ENCODE measurements around the gene HHIP.

The HHIP gene

DNA sequence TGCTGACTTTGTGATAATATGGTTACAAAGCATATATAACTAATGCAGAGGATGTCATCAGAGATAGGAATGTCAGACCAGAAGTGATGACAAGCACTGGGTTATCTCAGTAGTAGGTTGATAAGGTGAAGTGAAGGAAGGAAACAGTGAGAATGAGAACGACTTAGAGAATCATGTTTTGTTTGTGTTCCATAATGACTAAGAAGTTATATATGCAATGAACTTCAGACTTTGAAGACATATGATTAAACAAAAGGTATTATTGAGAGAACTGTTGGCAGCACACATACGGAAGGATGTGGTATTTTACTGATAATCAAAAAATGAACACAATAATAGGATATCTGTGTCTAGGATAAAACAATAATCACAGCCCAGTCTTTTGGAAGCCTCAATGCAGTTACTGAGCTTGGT, 18.3 kb upstream of the HHIP start:
- DNase-seq (ENCODE audit: extremely low read depth, low read depth), result no peak
- TF ChIP-seq, protein P1, sequence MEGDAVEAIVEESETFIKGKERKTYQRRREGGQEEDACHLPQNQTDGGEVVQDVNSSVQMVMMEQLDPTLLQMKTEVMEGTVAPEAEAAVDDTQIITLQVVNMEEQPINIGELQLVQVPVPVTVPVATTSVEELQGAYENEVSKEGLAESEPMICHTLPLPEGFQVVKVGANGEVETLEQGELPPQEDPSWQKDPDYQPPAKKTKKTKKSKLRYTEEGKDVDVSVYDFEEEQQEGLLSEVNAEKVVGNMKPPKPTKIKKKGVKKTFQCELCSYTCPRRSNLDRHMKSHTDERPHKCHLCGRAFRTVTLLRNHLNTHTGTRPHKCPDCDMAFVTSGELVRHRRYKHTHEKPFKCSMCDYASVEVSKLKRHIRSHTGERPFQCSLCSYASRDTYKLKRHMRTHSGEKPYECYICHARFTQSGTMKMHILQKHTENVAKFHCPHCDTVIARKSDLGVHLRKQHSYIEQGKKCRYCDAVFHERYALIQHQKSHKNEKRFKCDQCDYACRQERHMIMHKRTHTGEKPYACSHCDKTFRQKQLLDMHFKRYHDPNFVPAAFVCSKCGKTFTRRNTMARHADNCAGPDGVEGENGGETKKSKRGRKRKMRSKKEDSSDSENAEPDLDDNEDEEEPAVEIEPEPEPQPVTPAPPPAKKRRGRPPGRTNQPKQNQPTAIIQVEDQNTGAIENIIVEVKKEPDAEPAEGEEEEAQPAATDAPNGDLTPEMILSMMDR (IDR thresholded peaks at IDR 0.05; ENCODE audit: low read depth, low read length, missing control alignments), result no peak
- H3K4me3 ChIP-seq (replicated peaks; ENCODE audit: low read depth, low read length), result no peak overlapping the region

DNA sequence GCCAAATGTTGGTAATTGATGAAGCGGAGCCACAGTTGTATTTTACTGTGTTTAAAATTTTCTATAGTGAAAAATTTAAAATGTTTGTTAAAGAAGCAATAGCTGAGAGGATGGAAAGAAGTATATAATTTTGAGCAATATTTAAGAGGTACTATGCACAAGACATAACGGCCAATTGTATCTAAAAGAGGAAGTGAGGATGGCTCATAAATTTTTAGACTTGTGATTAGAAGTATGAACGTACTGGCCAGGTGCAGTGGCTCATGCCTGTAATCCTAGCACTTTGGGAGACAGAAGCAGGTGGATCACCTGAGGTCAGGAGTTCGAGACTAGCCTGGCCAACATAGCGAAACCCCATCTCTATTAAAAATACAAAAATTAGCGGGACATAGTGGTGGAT, 12.7 kb upstream of the HHIP start:
- H3K4me3 ChIP-seq (replicated peaks; ENCODE audit: low read depth, low read length), result no peak overlapping the region
- TF ChIP-seq, protein P1 (IDR thresholded peaks at IDR 0.05; ENCODE audit: low read depth, low read length, missing control alignments), result no peak
- DNase-seq (ENCODE audit: extremely low read depth, low read depth), result no peak

DNA sequence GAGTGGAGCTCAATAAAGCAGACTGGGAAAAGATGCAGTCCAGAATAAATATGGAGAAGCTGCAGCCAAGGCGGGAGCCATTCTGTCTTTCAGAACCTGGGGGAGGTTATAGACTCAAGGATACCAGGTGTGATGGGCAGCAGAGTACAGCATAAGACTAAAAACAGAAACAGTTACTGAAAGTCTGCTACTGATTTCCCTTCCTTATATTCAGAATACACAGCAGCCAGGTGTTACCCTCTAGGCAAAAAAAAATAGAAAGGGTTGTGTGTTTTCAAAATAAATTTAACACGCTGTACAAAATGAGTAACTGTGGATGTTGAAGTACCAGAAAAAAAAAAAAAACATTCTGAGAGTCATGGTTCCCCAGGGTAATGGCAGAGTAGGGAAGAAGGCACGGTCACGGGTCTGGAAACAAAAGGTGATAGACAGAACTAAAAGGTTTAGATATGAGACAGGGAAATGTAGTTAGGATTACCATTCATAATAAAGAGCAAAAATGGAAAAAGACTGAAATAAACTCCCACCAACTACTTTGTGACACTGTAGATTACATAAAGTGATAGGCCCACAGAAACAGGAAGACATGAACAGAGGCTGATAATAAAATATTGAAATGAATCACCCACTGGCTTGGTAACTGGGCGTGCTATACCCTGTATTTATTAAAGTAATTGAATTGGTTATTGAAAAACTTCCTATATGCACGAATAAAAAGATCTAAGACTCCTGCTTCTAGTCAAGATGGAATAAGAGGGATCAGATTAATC, 10.8 kb upstream of the HHIP start:
- TF ChIP-seq, protein P1 (IDR thresholded peaks at IDR 0.05; ENCODE audit: low read depth, low read length, missing control alignments), result no peak
- H3K4me3 ChIP-seq (replicated peaks; ENCODE audit: low read depth, low read length), result no peak overlapping the region
- no peak for DNase-seq (ENCODE audit: extremely low read depth, low read depth)

DNA sequence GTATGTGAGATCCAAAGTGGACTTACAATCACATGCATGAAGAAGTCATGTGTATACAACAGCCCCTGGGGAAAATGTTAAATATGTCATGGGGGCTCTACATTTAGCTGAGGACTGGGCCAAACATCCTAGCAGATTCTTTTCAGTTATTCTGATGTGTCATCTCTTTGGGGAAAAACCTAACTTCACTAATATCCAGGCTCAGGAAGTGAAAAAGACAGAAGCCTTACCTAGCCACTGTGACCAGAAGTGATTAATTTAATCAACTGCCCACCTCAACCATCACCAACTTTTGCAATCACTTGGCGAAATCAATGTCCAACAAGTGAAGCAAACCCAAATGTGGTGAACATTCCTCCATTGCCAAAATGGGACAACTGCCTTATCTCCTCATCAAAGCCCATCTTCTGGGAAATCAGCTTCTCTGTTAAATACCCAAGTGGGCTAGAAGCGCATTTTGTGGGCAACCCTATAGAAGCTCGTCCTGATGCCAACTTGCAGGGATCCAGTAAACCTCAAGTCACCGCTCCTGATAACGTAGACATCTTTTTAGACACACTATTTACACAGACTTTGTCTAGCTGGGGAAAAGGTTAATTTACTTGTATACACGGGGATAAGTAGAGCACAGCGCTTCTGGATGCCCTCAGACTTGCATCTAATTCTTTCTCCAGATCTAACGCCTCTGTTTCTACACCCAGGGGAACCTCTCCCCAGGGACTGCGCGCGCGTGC, 1.4 kb upstream of the HHIP start:
- H3K4me3 ChIP-seq (replicated peaks; ENCODE audit: low read depth, low read length), result no peak overlapping the region
- TF ChIP-seq, protein P1 (IDR thresholded peaks at IDR 0.05; ENCODE audit: low read depth, low read length, missing control alignments), result no peak
- DNase-seq (ENCODE audit: extremely low read depth, low read depth), result no peak

GRCh38 chr4:144645102-144645630, 790 bp upstream of the HHIP start:
- TF ChIP-seq, protein P1 (IDR thresholded peaks at IDR 0.05; ENCODE audit: low read depth, low read length, missing control alignments), result no peak
- no peak for DNase-seq (ENCODE audit: extremely low read depth, low read depth)
- H3K4me3 ChIP-seq (replicated peaks; ENCODE audit: low read depth, low read length), result peak overlapping the region; percentile 51

- no peak for DNase-seq (ENCODE audit: extremely low read depth, low read depth)
- TF ChIP-seq, protein P1 (IDR thresholded peaks at IDR 0.05; ENCODE audit: low read depth, low read length, missing control alignments), result no peak
- H3K4me3 ChIP-seq (replicated peaks; ENCODE audit: low read depth, low read length), result peak overlapping the region; percentile 51
These were observed 653 bp downstream of the HHIP start for GRCh38 chr4:144646523-144647094.

All from HFF-Myc (cell line).